Measurements from ENCODE around the gene ITGA3.

The ITGA3 gene

DNA sequence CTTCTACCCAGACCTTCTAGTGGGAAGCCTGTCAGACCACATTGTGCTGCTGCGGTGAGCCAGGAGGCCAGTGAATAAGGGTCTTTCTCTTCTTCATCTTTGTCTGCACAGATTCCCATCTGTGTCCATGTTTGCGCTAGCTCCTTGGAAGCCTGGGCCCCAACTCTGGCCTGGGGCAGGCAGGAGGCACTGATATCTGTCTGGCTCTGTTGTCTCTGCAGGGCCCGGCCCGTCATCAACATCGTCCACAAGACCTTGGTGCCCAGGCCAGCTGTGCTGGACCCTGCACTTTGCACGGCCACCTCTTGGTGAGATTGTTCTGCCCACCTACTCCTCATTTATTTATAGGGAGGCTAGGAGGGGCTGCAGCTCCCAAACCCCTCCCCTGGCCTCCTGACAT, 18.3 kb downstream of the ITGA3 start:
- Histone ChIP-seq H3K4me1 (ENCODE audit: insufficient read depth, low read length) (no peaks in the 10 kb centered on the region), H3K36me3 (ENCODE audit: insufficient read depth, low read length) (no peaks in the 10 kb centered on the region), H3K9me3 (ENCODE audit: low read length) (no peaks in the 10 kb centered on the region), H2AFZ (ENCODE audit: low read depth, low read length) (no peak overlapping the region), H3K27me3 (ENCODE audit: insufficient read depth, low read length) (no peaks in the 10 kb centered on the region), H3K4me3 (ENCODE audit: low read length) (no peak overlapping the region)

DNA sequence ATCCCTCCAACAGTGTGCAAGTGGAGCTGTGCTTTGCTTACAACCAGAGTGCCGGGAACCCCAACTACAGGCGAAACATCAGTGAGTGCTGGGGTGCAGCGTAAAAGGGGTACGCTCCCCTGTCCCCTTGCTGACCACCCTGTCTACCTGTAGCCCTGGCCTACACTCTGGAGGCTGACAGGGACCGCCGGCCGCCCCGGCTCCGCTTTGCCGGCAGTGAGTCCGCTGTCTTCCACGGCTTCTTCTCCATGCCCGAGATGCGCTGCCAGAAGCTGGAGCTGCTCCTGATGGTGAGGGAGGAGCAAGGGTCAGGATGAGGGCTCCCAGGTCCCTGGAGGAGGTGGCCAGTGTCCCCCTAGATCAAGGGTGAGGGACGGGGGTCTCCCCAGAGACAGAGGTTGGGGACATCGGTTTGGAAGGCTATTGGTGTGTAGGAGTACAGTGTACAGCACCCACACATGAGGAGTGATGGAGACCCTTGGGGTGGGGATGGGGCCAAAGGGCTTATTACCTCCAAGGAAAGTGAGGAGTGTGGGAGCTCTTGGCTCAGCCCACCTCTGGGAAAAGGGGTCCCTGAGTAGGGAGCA, 19.6 kb downstream of the ITGA3 start:
- Histone ChIP-seq H3K9me3 (ENCODE audit: low read length) (no peaks in the 10 kb centered on the region), H3K36me3 (ENCODE audit: insufficient read depth, low read length) (no peaks in the 10 kb centered on the region), H3K4me3 (ENCODE audit: low read length) (no peak overlapping the region), H3K27me3 (ENCODE audit: insufficient read depth, low read length) (no peaks in the 10 kb centered on the region), H2AFZ (ENCODE audit: low read depth, low read length) (no peak overlapping the region), H3K4me1 (ENCODE audit: insufficient read depth, low read length) (no peaks in the 10 kb centered on the region)

DNA sequence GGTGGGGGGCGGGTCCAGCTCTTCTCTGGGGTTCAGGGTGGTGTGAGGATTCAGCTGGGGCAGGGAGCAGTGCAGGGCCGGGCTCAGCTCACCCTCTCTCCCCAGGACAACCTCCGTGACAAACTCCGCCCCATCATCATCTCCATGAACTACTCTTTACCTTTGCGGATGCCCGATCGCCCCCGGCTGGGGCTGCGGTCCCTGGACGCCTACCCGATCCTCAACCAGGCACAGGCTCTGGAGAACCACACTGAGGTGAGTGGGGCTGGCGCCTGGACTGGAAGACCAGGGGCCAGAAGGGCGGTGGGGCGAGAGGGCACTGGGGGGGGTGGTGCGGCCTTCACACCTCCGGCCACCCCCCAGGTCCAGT, 20.3 kb downstream of the ITGA3 start:
- no peaks in the 10 kb centered on the region for H3K9me3 ChIP-seq (ENCODE audit: low read length)
- H3K36me3 ChIP-seq (ENCODE audit: insufficient read depth, low read length): no peaks in the 10 kb centered on the region
- no peak overlapping the region for H3K4me3 ChIP-seq (ENCODE audit: low read length)
- no peak overlapping the region for H2AFZ ChIP-seq (ENCODE audit: low read depth, low read length)
- H3K27me3 ChIP-seq (ENCODE audit: insufficient read depth, low read length): no peaks in the 10 kb centered on the region
- no peaks in the 10 kb centered on the region for H3K4me1 ChIP-seq (ENCODE audit: insufficient read depth, low read length)

DNA sequence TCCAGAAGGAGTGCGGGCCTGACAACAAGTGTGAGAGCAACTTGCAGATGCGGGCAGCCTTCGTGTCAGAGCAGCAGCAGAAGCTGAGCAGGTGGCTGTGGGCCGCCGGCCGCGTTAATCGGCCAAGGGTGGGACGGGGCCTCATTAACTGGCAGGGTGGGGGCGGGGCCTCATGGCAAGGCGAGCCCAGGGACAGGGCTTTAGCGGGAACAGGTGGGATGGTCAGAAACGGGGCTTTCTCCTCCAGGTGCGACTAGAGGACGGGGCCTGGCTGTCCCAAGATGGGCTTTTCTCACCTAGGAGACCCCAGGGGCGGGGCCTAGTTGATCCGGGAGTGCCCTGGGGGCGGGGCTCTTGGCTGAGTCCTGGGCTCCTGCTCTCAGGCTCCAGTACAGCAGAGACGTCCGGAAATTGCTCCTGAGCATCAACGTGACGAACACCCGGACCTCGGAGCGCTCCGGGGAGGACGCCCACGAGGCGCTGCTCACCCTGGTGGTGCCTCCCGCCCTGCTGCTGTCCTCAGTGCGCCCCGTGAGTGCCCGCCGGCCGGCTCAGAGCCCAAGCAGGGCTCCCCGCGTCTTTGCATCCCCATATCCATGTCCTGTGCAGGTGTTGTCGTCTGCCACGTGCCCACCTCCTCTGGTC, 20.8 kb downstream of the ITGA3 start:
- Histone ChIP-seq H3K4me3 (ENCODE audit: low read length) (no peak overlapping the region), H3K27me3 (ENCODE audit: insufficient read depth, low read length) (no peaks in the 10 kb centered on the region), H3K9me3 (ENCODE audit: low read length) (no peaks in the 10 kb centered on the region), H2AFZ (ENCODE audit: low read depth, low read length) (no peak overlapping the region), H3K36me3 (ENCODE audit: insufficient read depth, low read length) (no peaks in the 10 kb centered on the region), H3K4me1 (ENCODE audit: insufficient read depth, low read length) (no peaks in the 10 kb centered on the region)

DNA sequence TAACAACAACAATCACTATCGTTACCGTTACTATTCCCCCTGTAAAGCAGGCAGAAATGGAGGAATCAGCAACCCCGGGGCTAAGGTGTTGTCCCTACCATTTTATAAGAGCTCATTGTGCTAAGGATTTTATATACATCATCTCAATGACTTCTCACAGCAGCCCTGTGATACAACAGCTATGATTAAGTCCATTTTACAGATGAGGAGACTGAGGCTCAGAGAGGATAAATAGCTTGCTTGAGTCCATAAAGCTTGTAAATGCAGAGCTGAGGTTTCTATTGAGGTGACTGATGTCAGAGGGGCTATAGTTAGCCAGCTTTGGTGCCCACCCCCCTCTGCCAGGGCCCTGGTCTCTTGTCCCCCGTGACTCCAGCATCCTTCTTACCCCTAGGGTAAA, 22.5 kb downstream of the ITGA3 start:
- Histone ChIP-seq H2AFZ (ENCODE audit: low read depth, low read length) (no peak overlapping the region), H3K4me3 (ENCODE audit: low read length) (no peak overlapping the region), H3K36me3 (ENCODE audit: insufficient read depth, low read length) (no peaks in the 10 kb centered on the region)

DNA sequence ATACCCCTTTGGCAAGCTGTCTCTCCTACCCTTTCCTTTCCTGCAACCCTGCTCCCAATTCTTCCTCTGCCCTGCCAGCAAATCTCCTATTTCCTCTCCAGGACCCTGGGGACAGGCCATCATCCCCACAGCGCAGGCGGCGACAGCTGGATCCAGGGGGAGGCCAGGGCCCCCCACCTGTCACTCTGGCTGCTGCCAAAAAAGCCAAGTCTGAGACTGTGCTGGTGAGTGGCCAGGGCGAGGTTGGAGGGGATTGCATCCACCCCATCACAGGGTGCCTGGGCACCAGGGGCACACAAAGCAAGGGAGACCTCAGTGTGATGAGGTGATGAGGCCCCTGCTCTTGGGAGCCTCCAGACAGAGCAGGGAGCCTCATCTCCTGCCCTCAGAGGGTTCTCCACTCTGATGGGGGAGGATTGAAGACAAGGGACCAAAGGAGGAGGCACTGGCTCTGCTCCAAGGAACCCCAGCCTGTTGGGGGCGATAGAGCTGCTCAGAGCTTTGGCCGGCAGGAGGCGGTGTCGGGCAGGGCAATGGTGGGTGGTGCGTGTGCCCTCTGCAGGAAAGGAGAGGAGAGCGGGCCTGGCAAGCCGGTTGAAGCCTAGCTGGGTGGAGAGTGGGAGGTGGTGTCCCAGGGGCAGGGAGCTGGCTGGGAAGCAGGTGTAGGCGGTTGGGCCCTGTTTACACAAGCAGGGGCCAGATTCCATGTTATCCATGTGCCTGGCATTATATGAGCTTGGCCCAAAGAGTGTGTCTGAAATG, 23.6 kb downstream of the ITGA3 start:
- Histone ChIP-seq H2AFZ (ENCODE audit: low read depth, low read length) (no peak overlapping the region), H3K9me3 (ENCODE audit: low read length) (no peaks in the 10 kb centered on the region), H3K4me1 (ENCODE audit: insufficient read depth, low read length) (no peaks in the 10 kb centered on the region), H3K36me3 (ENCODE audit: insufficient read depth, low read length) (no peaks in the 10 kb centered on the region), H3K27me3 (ENCODE audit: insufficient read depth, low read length) (no peaks in the 10 kb centered on the region), H3K4me3 (ENCODE audit: low read length) (no peak overlapping the region)

More for the DNA sequence above, 22.5 kb downstream of the ITGA3 start:
- Histone ChIP-seq H3K9me3 (ENCODE audit: low read length) (no peaks in the 10 kb centered on the region), H3K4me1 (ENCODE audit: insufficient read depth, low read length) (no peaks in the 10 kb centered on the region), H3K27me3 (ENCODE audit: insufficient read depth, low read length) (no peaks in the 10 kb centered on the region)

DNA sequence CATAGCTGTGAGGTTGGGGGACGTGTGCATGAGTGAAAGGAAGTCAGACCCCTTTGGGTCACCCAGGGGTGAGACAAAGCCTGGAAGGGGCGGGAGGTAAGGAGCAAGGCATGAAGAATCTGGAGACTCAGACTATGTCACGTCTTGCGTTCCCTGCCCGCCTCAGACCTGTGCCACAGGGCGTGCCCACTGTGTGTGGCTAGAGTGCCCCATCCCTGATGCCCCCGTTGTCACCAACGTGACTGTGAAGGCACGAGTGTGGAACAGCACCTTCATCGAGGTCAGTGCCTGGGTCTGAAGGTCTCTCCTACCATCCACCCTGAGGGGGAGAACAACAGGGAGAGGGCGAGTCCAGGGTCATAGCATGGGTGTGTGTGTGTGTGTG, 24.2 kb downstream of the ITGA3 start:
- Histone ChIP-seq H3K9me3 (ENCODE audit: low read length) (no peaks in the 10 kb centered on the region), H3K27me3 (ENCODE audit: insufficient read depth, low read length) (no peaks in the 10 kb centered on the region), H3K4me1 (ENCODE audit: insufficient read depth, low read length) (no peaks in the 10 kb centered on the region), H3K4me3 (ENCODE audit: low read length) (no peak overlapping the region), H2AFZ (ENCODE audit: low read depth, low read length) (no peak overlapping the region), H3K36me3 (ENCODE audit: insufficient read depth, low read length) (no peaks in the 10 kb centered on the region)

DNA sequence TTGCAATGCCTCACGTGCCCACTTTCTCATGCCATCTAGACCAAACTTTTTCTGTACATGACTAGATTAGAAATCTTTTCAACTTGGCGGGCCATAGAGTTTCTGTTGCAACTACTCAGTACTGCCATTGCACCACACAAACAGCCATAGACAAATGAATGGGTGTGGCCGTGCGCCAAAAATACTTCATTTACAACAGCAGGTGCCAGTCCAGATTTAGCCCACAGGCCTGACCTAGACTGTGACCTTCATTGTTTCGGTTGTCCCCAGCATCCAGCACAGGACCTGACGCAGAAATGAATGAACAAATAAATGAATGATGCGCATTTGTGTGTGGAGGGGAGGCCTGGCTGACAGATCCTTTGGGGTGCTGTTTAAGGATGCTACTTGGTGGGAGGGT, 24.9 kb downstream of the ITGA3 start:
- no peak overlapping the region for H2AFZ ChIP-seq (ENCODE audit: low read depth, low read length)
- no peaks in the 10 kb centered on the region for H3K4me1 ChIP-seq (ENCODE audit: insufficient read depth, low read length)
- no peaks in the 10 kb centered on the region for H3K9me3 ChIP-seq (ENCODE audit: low read length)
- H3K27me3 ChIP-seq (ENCODE audit: insufficient read depth, low read length): no peaks in the 10 kb centered on the region
- no peak overlapping the region for H3K4me3 ChIP-seq (ENCODE audit: low read length)
- no peaks in the 10 kb centered on the region for H3K36me3 ChIP-seq (ENCODE audit: insufficient read depth, low read length)

DNA sequence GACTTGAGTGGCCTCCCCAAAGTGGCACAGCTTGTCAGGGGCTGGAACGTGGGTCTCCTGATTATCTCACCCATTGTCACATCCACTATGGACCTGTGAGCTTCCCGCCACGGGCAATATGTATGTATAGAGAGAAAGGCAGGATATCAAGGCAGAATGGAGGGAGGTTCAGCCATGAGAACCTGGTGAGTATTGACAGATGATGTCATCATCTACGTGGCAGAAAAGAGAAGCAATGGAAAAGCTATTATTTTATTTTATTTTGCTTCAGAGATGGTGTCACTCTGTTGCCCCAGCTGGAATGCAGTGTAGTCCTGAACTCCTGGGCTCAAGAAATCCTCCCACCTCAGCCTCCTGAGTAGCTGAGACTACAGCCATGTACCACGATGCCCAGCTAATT, 25.8 kb downstream of the ITGA3 start:
- Histone ChIP-seq H3K4me3 (ENCODE audit: low read length) (no peak overlapping the region), H3K9me3 (ENCODE audit: low read length) (no peaks in the 10 kb centered on the region), H3K36me3 (ENCODE audit: insufficient read depth, low read length) (no peaks in the 10 kb centered on the region), H3K4me1 (ENCODE audit: insufficient read depth, low read length) (no peaks in the 10 kb centered on the region), H2AFZ (ENCODE audit: low read depth, low read length) (no peak overlapping the region), H3K27me3 (ENCODE audit: insufficient read depth, low read length) (no peaks in the 10 kb centered on the region)

DNA sequence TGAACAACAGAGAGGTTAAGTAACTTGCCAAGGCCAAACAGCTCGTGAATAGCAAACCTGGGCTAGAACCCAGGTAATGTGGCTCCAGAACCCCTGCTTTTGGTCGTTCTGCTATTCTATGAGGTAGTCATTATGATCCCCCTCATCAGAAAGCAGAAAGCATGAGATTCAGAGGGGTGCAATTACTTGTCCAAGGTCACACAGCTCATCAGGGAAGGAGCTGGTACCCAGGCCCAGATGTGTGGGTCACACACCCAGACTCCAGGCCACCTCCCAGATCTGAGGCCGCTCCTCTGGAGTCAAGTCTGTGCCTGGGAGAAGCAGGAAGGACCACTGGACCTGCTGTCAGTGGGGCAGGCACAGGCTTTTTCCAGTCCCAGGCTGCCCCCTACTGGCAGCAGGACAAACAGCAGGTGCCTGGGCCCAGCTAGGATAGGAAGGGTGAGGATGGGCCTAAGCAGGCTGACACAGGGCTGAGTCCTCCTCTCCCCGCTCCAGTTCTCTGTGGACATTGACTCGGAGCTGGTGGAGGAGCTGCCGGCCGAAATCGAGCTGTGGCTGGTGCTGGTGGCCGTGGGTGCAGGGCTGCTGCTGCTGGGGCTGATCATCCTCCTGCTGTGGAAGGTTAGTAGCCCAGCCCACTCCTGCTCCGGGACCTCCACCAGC, 31.5 kb downstream of the ITGA3 start:
- H3K9me3 ChIP-seq (ENCODE audit: low read length): no peaks in the 10 kb centered on the region

DNA sequence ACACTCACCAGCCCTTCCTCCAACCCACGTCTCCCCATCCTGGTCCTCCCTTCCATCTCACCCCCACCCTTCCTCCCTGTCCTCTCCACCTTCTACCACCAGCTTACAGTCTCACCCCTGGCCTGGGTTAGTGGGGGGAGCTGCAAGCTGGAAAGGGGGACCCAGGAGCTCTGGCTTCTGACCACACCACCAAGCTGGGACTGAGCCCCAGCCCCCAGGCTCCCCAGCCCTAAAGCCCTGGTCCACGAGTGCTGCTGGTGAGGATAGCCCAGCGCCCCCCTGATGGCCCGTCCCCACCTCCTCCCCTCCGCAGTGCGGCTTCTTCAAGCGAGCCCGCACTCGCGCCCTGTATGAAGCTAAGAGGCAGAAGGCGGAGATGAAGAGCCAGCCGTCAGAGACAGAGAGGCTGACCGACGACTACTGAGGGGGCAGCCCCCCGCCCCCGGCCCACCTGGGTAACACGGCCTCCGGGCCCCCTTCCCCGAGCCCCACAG, 32.0 kb downstream of the ITGA3 start:
- Histone ChIP-seq H3K27me3 (ENCODE audit: insufficient read depth, low read length) (peaks cover 9% of the 10 kb centered on the region), H3K4me3 (ENCODE audit: low read length) (no peak overlapping the region), H3K4me1 (ENCODE audit: insufficient read depth, low read length) (no peaks in the 10 kb centered on the region), H2AFZ (ENCODE audit: low read depth, low read length) (no peak overlapping the region), H3K9me3 (ENCODE audit: low read length) (no peaks in the 10 kb centered on the region), H3K36me3 (ENCODE audit: insufficient read depth, low read length) (no peaks in the 10 kb centered on the region)

More for the DNA sequence above, 31.5 kb downstream of the ITGA3 start:
- Histone ChIP-seq H3K27me3 (ENCODE audit: insufficient read depth, low read length) (peaks cover 9% of the 10 kb centered on the region), H3K4me3 (ENCODE audit: low read length) (no peak overlapping the region), H3K36me3 (ENCODE audit: insufficient read depth, low read length) (no peaks in the 10 kb centered on the region), H2AFZ (ENCODE audit: low read depth, low read length) (no peak overlapping the region), H3K4me1 (ENCODE audit: insufficient read depth, low read length) (no peaks in the 10 kb centered on the region)

DNA sequence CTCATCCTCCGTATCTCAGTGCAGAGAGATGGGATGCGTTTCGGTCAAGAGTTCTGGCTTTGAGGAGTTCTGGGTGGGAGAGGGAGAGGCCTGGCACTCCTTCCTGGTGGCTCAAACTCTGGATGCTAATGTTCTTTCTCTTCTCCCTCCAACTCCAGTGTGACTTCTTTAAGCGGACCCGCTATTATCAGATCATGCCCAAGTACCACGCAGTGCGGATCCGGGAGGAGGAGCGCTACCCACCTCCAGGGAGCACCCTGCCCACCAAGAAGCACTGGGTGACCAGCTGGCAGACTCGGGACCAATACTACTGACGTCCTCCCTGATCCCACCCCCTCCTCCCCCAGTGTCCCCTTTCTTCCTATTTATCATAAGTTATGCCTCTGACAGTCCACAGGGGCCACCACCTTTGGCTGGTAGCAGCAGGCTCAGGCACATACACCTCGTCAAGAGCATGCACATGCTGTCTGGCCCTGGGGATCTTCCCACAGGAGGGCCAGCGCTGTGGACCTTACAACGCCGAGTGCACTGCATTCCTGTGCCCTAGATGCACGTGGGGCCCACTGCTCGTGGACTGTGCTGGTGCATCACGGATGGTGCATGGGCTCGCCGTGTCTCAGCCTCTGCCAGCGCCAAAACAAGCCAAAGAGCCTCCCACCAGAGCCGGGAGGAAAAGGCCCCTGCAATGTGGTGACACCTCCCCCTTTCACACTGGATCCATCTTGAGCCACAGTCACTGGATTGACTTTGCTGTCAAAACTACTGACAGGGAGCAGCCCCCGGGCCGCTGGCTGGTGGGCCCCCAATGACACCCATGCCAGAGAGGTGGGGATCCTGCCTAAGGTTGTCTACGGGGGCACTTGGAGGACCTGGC, 33.3 kb downstream of the ITGA3 start:
- no peak overlapping the region for H2AFZ ChIP-seq (ENCODE audit: low read depth, low read length)
- peaks cover 9% of the 10 kb centered on the region for H3K27me3 ChIP-seq (ENCODE audit: insufficient read depth, low read length)
- H3K36me3 ChIP-seq (ENCODE audit: insufficient read depth, low read length): no peaks in the 10 kb centered on the region
- peaks cover 4% of the 10 kb centered on the region for H3K4me1 ChIP-seq (ENCODE audit: insufficient read depth, low read length)
- no peak overlapping the region for H3K4me3 ChIP-seq (ENCODE audit: low read length)
- H3K9me3 ChIP-seq (ENCODE audit: low read length): no peaks in the 10 kb centered on the region

Data from neuron (in vitro differentiated cells).